ENCODE measurements around the gene NFYC. TPM values are rescaled to one million over a fixed set of nuclear protein-coding genes. Genes with fewer than 3 reads are reported as not detected.

Gene NFYC
- total RNA-seq, 5 donors from 2014 or later (not counting 1 experiment from before 2014, with no cell fraction given): 50.1 to 60.4 (median 52.9) TPM

DNA sequence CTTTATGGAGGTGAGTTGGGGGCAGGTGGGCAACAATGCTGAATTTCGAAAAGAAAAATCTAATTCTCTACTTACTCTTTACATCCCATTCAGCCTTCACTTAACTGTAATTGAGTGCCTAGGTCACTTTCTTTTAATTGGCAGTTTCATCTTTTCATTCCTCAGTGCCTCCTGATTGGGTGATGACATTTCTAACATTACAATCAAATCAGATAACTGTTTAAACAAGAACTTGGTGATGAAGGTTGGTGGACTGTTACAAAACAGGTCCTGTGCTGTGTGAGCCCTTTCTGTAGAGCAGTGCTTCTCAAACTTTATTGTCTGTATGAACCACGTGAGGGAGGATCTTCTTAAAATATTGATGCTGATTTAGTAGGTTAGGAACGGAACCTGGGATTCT is 51.9 kb downstream of the NFYC start:
- H3K4me3 ChIP-seq (ENCODE audit: control insufficient read depth in 1 of 2, extremely low read depth in 1 of 2, low read length in 1 of 2): no peak overlapping the region
- Mint-ChIP-seq H3K4me1 (peaks cover 50 to 65% (median 61%) of the 10 kb centered on the region in 3 donors), H3K9me3 (no peaks in the 10 kb centered on the region), H3K36me3 (peaks cover 68% of the 10 kb centered on the region), H3K4me3 (no peak overlapping the region), H3K27ac (no peak overlapping the region), H3K27me3 (no peaks in the 10 kb centered on the region)
- ChIA-PET CTCF (no interaction called here), POLR2A (no interaction called here)
- peaks cover 0 to 46% of the 10 kb centered on the region in 2 donors for H3K36me3 ChIP-seq (ENCODE audit: control insufficient read depth in 2 of 2, extremely low read depth in 1 of 2, insufficient read depth in 1 of 2, low read length in 1 of 2)
- H3K9me3 ChIP-seq: no peaks in the 10 kb centered on the region
- no peak overlapping the region for H3K27ac ChIP-seq (ENCODE audit: low read length)
- peaks cover 0 to 4% of the 10 kb centered on the region in 2 experiments for H3K4me1 ChIP-seq (ENCODE audit: control insufficient read depth in 1 of 2, extremely low read depth in 1 of 2, insufficient read depth in 2 of 2, low read length in 2 of 2)
- no peaks in the 10 kb centered on the region for H3K27me3 ChIP-seq (replicated peaks in 1 of 2; ENCODE audit: control insufficient read depth in 2 of 2, extremely low read depth in 1 of 2, insufficient read depth in 2 of 2, low read length in 1 of 2)
- ATAC-seq (replicated peaks in 1 of 4): no peak
- no CpG with 5 or more reads among the region's 3 CpGs for WGBS (ENCODE audit: insufficient coverage)
- no peak for DNase-seq

DNA sequence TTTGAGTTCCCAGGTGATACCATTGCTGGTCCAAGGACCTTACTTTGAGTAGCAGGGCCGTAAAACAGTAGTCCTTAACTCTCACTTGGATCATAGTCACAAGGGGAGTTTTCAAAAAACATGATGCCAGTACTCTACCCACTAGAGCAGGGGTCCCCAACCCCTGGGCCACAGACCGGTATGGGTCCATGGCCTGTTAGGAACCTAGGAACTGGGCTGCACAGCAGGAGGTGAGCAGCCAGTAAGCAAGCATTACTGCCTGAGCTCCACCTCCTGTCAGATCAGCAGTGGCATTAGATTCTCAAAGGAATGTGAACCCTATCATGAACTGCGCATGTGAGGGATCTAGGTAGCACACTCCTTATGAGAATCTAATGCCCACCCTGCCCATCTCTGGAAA is 52.4 kb downstream of the NFYC start:
- Histone ChIP-seq H3K27me3 (replicated peaks in 1 of 2; ENCODE audit: control insufficient read depth in 2 of 2, extremely low read depth in 1 of 2, insufficient read depth in 2 of 2, low read length in 1 of 2) (no peaks in the 10 kb centered on the region), H3K4me3 (ENCODE audit: control insufficient read depth in 1 of 2, extremely low read depth in 1 of 2, low read length in 1 of 2) (no peak overlapping the region), H3K27ac (ENCODE audit: low read length) (no peak overlapping the region), H3K4me1 (ENCODE audit: control insufficient read depth in 1 of 2, extremely low read depth in 1 of 2, insufficient read depth in 2 of 2, low read length in 2 of 2) (peaks cover 0 to 4% of the 10 kb centered on the region in 2 experiments), H3K9me3 (no peaks in the 10 kb centered on the region), H3K36me3 (ENCODE audit: control insufficient read depth in 2 of 2, extremely low read depth in 1 of 2, insufficient read depth in 1 of 2, low read length in 1 of 2) (peaks cover 0 to 49% of the 10 kb centered on the region in 2 donors)
- ATAC-seq (replicated peaks in 1 of 4) (no peak), DNase-seq (no peak)
- Mint-ChIP-seq H3K36me3 (peaks cover 68% of the 10 kb centered on the region), H3K4me1 (peaks cover 46 to 61% (median 58%) of the 10 kb centered on the region in 3 donors), H3K27ac (no peak overlapping the region), H3K4me3 (no peak overlapping the region), H3K9me3 (no peaks in the 10 kb centered on the region), H3K27me3 (no peaks in the 10 kb centered on the region)
- WGBS (ENCODE audit: insufficient coverage): 94% methylated on average over 2 of the region's 3 CpGs
- POLR2A ChIA-PET: no interaction called here
- CTCF ChIA-PET: no interaction called here

DNA sequence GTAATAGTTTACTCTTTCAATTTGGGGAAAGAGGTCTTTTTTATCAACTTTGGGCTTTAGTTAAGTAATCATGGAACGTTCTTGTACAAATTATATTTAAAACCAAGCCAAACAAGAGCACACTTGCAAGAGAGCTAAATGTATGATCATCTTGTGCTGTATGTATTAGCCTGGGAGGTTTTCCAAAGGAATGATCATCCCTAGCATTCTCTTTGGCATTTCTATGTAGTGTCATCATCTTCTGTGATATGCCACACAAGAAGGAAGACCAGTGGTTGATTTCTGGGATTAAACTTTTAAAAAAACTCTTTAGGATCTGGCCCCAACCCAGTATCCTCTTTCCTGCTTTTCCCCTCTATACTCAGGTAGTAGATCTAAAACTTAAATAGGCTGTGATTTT is 53.7 kb downstream of the NFYC start:
- DNase-seq (no peak), ATAC-seq (replicated peaks in 1 of 4) (no peak)
- Mint-ChIP-seq H3K27ac (peak overlapping the region in 1 of 2 donors; percentile 23), H3K4me3 (no peak overlapping the region), H3K36me3 (peaks cover 66% of the 10 kb centered on the region), H3K27me3 (no peaks in the 10 kb centered on the region), H3K4me1 (peaks cover 33 to 49% (median 48%) of the 10 kb centered on the region in 3 donors), H3K9me3 (no peaks in the 10 kb centered on the region)
- POLR2A ChIA-PET: interaction anchor here in 1 of 2 donors (0.5 kb wide), 1 partner anchor 40 kb away, joined by 3 read pairs; no protein-coding TSS in a partner anchor
- Histone ChIP-seq H3K27ac (ENCODE audit: low read length) (no peak overlapping the region), H3K4me3 (ENCODE audit: control insufficient read depth in 1 of 2, extremely low read depth in 1 of 2, low read length in 1 of 2) (no peak overlapping the region), H3K27me3 (replicated peaks in 1 of 2; ENCODE audit: control insufficient read depth in 2 of 2, extremely low read depth in 1 of 2, insufficient read depth in 2 of 2, low read length in 1 of 2) (no peaks in the 10 kb centered on the region), H3K36me3 (ENCODE audit: control insufficient read depth in 2 of 2, extremely low read depth in 1 of 2, insufficient read depth in 1 of 2, low read length in 1 of 2) (peaks cover 0 to 51% of the 10 kb centered on the region in 2 donors), H3K4me1 (ENCODE audit: control insufficient read depth in 1 of 2, extremely low read depth in 1 of 2, insufficient read depth in 2 of 2, low read length in 2 of 2) (peaks cover 0 to 4% of the 10 kb centered on the region in 2 experiments), H3K9me3 (no peaks in the 10 kb centered on the region)
- CTCF ChIA-PET: interaction anchor here in 1 of 2 donors (0.5 to 0.9 kb wide), 2 partner anchors 204 to 406 kb away, joined by 3 to 6 read pairs; no protein-coding TSS in a partner anchor
- no CpG with 5 or more reads among the region's 1 CpG for WGBS (ENCODE audit: insufficient coverage)

DNA sequence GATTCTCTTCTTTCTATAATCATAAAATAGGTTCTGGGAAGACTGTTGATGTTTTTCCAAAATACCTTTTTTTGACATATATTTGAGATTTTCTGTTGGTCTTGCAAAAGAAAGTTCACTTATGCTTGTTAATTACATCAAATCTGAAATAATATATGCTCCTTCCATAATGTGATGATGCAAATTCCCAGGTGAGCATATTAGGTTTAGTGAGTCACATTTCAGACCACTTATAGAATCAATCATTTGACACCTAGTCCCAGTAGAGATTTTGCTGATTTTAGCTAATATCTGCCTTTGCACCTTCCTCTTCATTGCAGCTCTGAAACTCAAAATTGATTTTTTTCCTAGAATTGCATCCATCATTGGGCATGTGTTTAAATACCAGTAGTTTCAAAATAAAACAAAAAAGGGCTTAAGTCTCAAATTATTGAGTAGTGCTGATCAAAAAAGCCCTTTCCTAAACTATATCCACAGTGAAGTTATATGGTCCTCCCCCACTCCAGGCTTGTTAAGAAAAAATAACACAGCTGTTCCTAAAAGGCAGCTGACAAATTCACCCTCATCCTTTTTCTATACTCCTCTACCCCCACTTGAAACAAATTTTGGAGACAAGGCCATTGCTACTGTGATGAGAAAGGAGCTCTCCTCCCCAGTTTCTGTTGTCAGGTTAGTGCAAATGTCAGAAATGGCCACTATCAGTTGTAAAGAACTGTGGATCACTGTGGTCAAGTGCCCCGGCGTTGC is 55.0 kb downstream of the NFYC start:
- H3K9me3 ChIP-seq: no peaks in the 10 kb centered on the region
- no peaks in the 10 kb centered on the region for H3K9me3 Mint-ChIP-seq
- no peaks in the 10 kb centered on the region for H3K4me1 ChIP-seq (ENCODE audit: control insufficient read depth in 1 of 2, extremely low read depth in 1 of 2, insufficient read depth in 2 of 2, low read length in 2 of 2)
- no CpG with 5 or more reads among the region's 2 CpGs for WGBS (ENCODE audit: insufficient coverage)
- no peak overlapping the region for H3K4me3 ChIP-seq (ENCODE audit: control insufficient read depth in 1 of 2, extremely low read depth in 1 of 2, low read length in 1 of 2)
- H3K27ac ChIP-seq (ENCODE audit: low read length): no peak overlapping the region
- no peak overlapping the region for H3K27ac Mint-ChIP-seq
- H3K27me3 Mint-ChIP-seq: no peaks in the 10 kb centered on the region
- H3K27me3 ChIP-seq (replicated peaks in 1 of 2; ENCODE audit: control insufficient read depth in 2 of 2, extremely low read depth in 1 of 2, insufficient read depth in 2 of 2, low read length in 1 of 2): no peaks in the 10 kb centered on the region
- POLR2A ChIA-PET: interaction anchor here in 1 of 2 donors (0.5 kb wide), 1 partner anchor 9 kb away, joined by 4 read pairs; no protein-coding TSS in a partner anchor
- DNase-seq (no peak), ATAC-seq (replicated peaks in 1 of 4) (no peak)
- H3K4me3 Mint-ChIP-seq: no peak overlapping the region
- CTCF ChIA-PET: interaction anchor here in 1 of 2 donors (1.3 kb wide), 1 partner anchor 22 kb away, joined by 3 read pairs; no protein-coding TSS in a partner anchor
- H3K36me3 ChIP-seq (ENCODE audit: control insufficient read depth in 2 of 2, extremely low read depth in 1 of 2, insufficient read depth in 1 of 2, low read length in 1 of 2): peaks cover 0 to 47% of the 10 kb centered on the region in 2 donors
- H3K36me3 Mint-ChIP-seq: peaks cover 63% of the 10 kb centered on the region
- peaks cover 19 to 36% (median 36%) of the 10 kb centered on the region in 3 donors for H3K4me1 Mint-ChIP-seq

DNA sequence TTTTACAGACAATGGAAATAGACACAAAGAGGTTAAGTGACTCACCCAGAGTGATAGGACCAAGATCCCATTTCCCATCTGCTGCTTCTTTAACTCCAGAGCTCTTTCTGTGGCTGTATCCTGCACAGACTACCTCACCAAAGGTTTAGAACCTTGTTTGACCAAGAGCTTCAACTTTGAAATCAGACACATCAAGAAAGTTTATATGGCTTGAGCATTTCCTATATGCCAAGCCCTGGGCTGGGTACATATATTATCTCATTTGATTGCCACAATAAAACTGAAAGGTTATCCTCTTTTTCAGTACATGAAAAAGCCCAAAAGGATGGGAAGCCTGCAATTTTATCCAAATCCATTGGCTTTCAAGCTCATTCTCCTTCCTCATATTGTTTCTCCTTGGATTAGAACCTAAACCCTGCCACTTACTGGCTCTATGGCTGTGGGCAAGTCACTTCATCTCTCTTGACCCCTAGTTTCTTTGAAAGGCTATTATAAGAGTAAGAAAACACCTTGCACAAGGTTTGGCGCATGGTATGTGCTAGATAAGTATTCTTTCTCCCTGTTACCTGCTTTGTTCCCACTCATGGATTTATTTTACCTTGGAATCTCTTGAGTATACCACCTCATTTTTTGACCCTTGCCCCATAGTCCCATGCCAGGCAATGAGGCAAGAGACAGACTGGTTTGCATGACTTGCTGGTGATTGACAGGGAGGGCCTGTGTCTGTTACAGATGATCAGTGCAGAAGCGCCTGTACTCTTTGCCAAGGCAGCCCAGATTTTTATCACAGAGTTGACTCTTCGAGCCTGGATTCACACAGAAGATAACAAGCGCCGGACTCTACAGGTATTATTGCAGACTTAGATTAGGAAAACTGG is 57.6 kb downstream of the NFYC start:
- H3K9me3 ChIP-seq: no peaks in the 10 kb centered on the region
- no peak overlapping the region for H3K27ac ChIP-seq (ENCODE audit: low read length)
- ChIA-PET POLR2A (no interaction called here), CTCF (interaction anchor here in 1 of 2 donors (0.6 to 1.3 kb wide), 2 partner anchors 10 to 178 kb away, joined by 3 read pairs; no protein-coding TSS in a partner anchor)
- peaks cover 7 to 29% (median 24%) of the 10 kb centered on the region in 3 donors for H3K4me1 Mint-ChIP-seq
- whole genome bisulfite sequencing (ENCODE audit: insufficient coverage): 100% methylated on average over 1 of the region's 5 CpGs
- H3K4me3 ChIP-seq (ENCODE audit: control insufficient read depth in 1 of 2, extremely low read depth in 1 of 2, low read length in 1 of 2): no peak overlapping the region
- peaks cover 0 to 59% of the 10 kb centered on the region in 2 donors for H3K36me3 ChIP-seq (ENCODE audit: control insufficient read depth in 2 of 2, extremely low read depth in 1 of 2, insufficient read depth in 1 of 2, low read length in 1 of 2)
- H3K9me3 Mint-ChIP-seq: no peaks in the 10 kb centered on the region
- ATAC-seq (replicated peaks in 1 of 4) (no peak), DNase-seq (no peak)
- H3K4me1 ChIP-seq (ENCODE audit: control insufficient read depth in 1 of 2, extremely low read depth in 1 of 2, insufficient read depth in 2 of 2, low read length in 2 of 2): no peaks in the 10 kb centered on the region
- H3K36me3 Mint-ChIP-seq: peaks cover 58% of the 10 kb centered on the region
- H3K27ac Mint-ChIP-seq: no peak overlapping the region
- H3K27me3 ChIP-seq (replicated peaks in 1 of 2; ENCODE audit: control insufficient read depth in 2 of 2, extremely low read depth in 1 of 2, insufficient read depth in 2 of 2, low read length in 1 of 2): no peaks in the 10 kb centered on the region
- no peaks in the 10 kb centered on the region for H3K27me3 Mint-ChIP-seq
- H3K4me3 Mint-ChIP-seq: no peak overlapping the region

DNA sequence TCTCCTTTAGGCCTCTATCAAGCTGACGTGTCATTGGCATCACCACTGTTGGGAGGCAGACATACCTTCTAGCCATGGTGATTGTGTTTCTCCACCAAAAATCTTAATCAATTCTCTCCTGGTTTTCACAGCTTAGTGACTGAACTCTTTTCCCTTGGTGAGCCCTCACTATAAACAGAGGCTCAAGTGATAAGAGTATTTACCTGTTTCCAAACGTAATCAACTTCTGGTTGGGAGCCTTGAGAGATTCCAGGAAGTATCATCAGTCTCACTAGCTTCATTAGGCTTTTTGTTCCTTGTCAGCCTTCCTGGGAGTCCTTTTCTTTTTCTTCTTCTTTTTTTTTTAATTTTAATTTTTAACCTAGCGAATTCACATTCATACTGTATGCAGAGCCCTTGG is 58.3 kb downstream of the NFYC start:
- H3K27me3 ChIP-seq (replicated peaks in 1 of 2; ENCODE audit: control insufficient read depth in 2 of 2, extremely low read depth in 1 of 2, insufficient read depth in 2 of 2, low read length in 1 of 2): no peaks in the 10 kb centered on the region
- no peaks in the 10 kb centered on the region for H3K27me3 Mint-ChIP-seq
- H3K9me3 Mint-ChIP-seq: no peaks in the 10 kb centered on the region
- peaks cover 62% of the 10 kb centered on the region for H3K36me3 Mint-ChIP-seq
- CTCF ChIA-PET: interaction anchor here in 1 of 2 donors (0.6 kb wide), 1 partner anchor 17 kb away, joined by 7 read pairs; no protein-coding TSS in a partner anchor
- peaks cover 0 to 66% of the 10 kb centered on the region in 2 donors for H3K36me3 ChIP-seq (ENCODE audit: control insufficient read depth in 2 of 2, extremely low read depth in 1 of 2, insufficient read depth in 1 of 2, low read length in 1 of 2)
- H3K27ac Mint-ChIP-seq: no peak overlapping the region
- ATAC-seq (replicated peaks in 1 of 4) (no peak), DNase-seq (no peak)
- H3K9me3 ChIP-seq: no peaks in the 10 kb centered on the region
- 100% methylated on average over 1 of the region's 3 CpGs for WGBS (ENCODE audit: insufficient coverage)
- H3K27ac ChIP-seq (ENCODE audit: low read length): no peak overlapping the region
- peaks cover 7 to 24% (median 18%) of the 10 kb centered on the region in 3 donors for H3K4me1 Mint-ChIP-seq
- H3K4me3 ChIP-seq (ENCODE audit: control insufficient read depth in 1 of 2, extremely low read depth in 1 of 2, low read length in 1 of 2): no peak overlapping the region
- no peak overlapping the region for H3K4me3 Mint-ChIP-seq
- H3K4me1 ChIP-seq (ENCODE audit: control insufficient read depth in 1 of 2, extremely low read depth in 1 of 2, insufficient read depth in 2 of 2, low read length in 2 of 2): no peaks in the 10 kb centered on the region
- POLR2A ChIA-PET: interaction anchor here in 1 of 2 donors (0.6 kb wide), 1 partner anchor 580 kb away, joined by 3 read pairs; no protein-coding TSS in a partner anchor

Measured in T-cell (primary cell).